B cell (primary cell): ENCODE results near the gene DNAJB12.

Source experiments
- EZH2 ChIP-seq: IDR thresholded peaks from 2 replicates; pipeline ENCODE4 v1.6.1; 2012; ENCODE audit warnings: borderline replicate concordance, low read depth, mild to moderate bottlenecking, moderate library complexity, low read length; ENCODE audit not compliant: insufficient read depth, poor library complexity, severe bottlenecking
- TF ChIP-seq, protein P1 (sequence below): fragments of 200-600 bp; IDR thresholded peaks from one replicate; pipeline ENCODE4 v1.8.0; 2022; ENCODE audit warnings: antibody characterized with exemption, mild to moderate bottlenecking

DNA sequence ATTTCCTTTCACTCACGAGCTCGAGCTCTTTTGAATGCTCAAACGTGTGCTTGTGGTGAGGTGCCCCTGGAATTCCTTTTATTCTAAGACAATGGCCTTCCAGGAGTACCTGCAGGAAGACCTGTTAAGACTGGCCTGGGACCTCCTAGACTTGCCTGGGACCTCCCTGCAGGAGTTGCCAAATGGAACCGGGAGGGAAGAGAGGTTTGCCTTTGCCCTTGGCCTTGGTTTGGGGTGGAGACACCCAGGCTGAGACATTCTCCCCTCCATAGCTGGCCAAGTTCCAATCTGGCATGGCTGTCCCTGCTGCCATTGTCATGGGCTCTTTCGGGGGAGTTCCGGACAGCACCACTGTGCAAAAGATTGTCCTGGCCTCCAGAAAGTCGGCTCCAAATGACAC lies 39.7 kb downstream of the DNAJB12 start:
- TF ChIP-seq, protein P1, sequence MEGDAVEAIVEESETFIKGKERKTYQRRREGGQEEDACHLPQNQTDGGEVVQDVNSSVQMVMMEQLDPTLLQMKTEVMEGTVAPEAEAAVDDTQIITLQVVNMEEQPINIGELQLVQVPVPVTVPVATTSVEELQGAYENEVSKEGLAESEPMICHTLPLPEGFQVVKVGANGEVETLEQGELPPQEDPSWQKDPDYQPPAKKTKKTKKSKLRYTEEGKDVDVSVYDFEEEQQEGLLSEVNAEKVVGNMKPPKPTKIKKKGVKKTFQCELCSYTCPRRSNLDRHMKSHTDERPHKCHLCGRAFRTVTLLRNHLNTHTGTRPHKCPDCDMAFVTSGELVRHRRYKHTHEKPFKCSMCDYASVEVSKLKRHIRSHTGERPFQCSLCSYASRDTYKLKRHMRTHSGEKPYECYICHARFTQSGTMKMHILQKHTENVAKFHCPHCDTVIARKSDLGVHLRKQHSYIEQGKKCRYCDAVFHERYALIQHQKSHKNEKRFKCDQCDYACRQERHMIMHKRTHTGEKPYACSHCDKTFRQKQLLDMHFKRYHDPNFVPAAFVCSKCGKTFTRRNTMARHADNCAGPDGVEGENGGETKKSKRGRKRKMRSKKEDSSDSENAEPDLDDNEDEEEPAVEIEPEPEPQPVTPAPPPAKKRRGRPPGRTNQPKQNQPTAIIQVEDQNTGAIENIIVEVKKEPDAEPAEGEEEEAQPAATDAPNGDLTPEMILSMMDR = no peak
- TF ChIP-seq EZH2 = no peak
